Glomerular endothelial cell (primary cell): ENCODE measurements around the gene SH2D3C. TPM values are rescaled to one million over a fixed set of nuclear protein-coding genes. Genes with fewer than 3 reads are reported as not detected.

Experiments used
- DNase-seq: peaks from one replicate; pipeline ENCODE4 v3.0.0-alpha.2; 2011; ENCODE audit warnings: low read depth, low spot score; ENCODE audit errors: extremely low read depth
- total RNA-seq: library from RNA; depleted of rRNA; stranded (reverse); fragments of >200 nt; gene quantifications from 2 replicates; pipeline ENCODE4 v1.2.3, GENCODE V29; 2015

SH2D3C gene
- total RNA-seq, 1 donor from 2014 or later: 160 TPM

GRCh38 chr9:127746959-127747569 is 31.4 kb downstream of the SH2D3C start:
- DNase-seq: no peak

- no peak for DNase-seq
Measured at GRCh38 chr9:127744398-127745110, 33.9 kb downstream of the SH2D3C start.

DNA sequence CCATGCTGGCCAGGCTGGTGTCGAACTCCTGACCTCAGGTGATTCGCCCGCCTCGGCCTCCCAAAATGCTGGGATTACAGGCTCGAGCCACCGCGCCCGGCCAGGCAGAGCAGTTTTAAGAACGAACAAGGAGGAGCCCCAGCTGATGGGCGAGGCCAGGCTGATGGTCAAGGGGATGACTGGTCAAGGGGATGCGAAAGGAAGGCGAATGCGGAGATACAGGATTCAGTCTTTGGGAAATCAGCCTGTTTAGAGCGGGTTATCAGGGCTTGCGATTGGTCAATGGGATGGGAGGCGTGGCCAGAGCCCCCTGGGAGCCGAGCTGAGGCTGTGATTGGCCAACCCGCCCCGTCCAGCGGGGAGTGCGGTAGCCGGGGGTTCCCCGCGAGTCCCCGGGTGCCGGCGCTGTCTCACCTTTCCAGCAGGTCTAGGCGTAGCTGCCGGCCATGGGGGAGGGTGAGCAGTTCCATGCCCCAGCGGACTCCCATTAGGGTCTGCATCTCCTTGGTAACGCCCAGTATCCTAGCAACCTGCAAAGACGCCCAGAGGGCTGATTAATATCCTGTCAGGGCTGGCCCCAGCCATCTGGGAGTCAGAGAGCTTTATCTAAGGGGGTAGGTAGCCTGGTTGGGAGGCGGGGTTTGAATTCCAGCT is 35.9 kb downstream of the SH2D3C start:
- DNase-seq: no peak

- DNase-seq: no peak
Measured at GRCh38 chr9:127741831-127742434, 36.5 kb downstream of the SH2D3C start.

- DNase-seq: no peak
Measured at GRCh38 chr9:127739614-127740330, 38.7 kb downstream of the SH2D3C start.

DNA sequence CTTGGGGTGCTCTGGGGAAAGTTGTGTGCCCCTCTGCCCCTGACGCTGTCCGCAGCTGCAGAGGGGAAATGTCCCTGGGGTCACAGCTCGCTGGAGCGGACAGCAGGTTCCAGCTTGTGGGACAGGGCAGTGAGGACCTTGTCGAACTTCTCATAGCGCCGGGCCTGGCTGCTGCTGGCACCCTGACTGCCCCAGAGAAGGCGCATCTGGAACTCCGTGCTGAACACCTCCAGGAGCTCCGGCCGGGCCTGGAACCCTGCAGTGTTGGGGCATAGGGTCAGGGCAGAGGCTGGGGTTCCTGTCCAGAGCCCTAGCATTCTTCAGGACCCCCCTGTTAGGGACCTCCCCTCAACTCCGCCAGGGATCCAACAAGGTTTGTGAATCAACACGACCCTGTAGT is 39.8 kb downstream of the SH2D3C start:
- no peak for DNase-seq

DNA sequence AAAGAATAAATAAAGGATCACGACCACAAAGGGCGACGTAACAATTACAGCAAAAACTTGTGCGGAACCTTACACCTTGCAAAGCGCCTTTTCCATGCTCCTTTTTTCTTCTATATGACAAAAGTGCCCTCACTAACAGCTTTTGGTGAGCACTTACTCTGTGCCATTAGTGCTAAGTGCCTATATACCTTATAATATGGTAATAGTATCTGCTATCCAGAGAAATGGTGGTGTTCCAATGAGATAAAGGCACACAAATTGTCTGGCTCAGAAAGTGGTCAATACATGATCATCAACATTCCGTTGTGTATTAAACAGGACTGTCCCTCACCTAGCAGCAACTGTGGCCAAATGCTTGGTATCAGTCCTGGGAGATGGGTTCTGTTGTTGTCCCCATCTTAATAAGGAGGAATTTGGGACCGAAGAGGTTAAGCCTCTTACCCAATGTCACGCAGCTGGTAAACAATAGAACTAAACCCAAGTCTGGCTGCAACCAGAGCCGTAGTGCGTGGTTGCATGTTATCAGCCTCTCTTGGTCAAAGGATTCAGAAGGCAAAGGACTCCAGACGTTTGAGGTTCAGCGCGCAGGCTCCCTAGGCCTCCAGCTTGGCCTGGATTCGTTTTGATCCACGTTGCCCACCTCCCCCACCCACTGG is 42.8 kb downstream of the SH2D3C start:
- no peak for DNase-seq

- DNase-seq: peak; percentile 79
Measured at GRCh38 chr9:127734747-127735529, 43.5 kb downstream of the SH2D3C start, which contains the start of gene TOR2A. Gene TOR2A, minus strand, starts transcription at chr9:127735294. Its CDS starts 24 bp downstream, at chr9:127735270.

- DNase-seq: no peak
Measured at GRCh38 chr9:127734247-127734746, 44.2 kb downstream of the SH2D3C start.

DNA sequence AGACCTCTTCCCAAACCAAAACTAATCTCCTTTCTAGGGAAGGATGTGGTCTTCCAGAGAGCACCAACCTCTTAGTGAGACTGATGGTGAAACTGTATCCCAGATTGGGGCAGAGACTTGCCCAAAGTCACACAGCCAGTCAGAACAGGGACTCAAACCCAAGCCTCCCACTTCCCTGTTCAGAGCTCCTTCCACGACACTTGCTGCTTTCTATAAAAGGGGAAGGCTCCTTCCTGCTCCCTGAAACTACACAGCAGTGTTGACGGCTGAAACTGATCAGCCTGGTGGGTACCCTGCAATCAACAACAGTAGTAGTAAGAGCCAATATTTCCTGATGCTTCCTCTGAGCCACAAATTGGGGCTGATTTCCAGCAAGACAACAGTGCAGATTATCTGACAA is 44.9 kb downstream of the SH2D3C start:
- DNase-seq: no peak

DNA sequence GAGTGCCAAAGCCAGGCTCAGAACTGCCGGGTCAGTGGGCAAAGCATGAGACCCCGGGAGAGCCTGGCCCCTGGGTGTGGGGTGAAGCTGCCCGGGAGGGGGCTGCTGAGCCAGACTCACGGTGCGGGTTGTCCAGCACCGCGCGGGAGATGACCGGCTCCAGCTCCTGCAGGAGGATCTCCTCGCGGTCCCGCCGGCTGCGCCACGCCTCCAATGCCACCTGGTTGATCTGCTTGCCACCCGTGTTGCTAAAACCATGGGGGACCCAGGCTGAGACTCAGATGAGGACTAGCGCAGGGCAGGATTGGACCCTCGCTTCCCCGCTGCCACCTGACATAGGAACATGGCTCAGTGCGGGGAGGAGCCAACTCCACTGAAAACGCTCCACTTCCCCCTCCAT is 46.0 kb downstream of the SH2D3C start:
- no peak for DNase-seq

DNA sequence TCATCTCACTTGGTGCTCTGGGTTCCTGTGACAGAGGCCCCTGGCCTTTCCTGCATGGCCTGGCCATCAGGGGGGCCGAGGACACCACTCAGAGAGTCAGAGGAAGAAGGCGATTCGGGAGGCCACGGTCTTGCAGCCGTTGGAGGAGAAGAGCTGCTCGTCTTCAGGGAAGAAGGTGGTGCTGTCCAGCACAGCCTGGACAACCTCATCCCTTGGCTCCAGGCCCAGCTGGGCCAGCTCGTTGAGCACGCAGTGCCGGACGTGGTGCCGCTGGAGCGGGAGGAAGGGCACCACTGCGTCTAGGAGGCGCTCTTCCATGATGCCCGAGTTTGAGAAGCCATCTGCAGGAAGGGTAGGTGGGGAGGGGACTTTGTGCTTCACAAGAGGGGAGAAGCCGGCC is 46.5 kb downstream of the SH2D3C start:
- no peak for DNase-seq

- DNase-seq: no peak
Measured at GRCh38 chr9:127730799-127731410, 47.6 kb downstream of the SH2D3C start.

DNA sequence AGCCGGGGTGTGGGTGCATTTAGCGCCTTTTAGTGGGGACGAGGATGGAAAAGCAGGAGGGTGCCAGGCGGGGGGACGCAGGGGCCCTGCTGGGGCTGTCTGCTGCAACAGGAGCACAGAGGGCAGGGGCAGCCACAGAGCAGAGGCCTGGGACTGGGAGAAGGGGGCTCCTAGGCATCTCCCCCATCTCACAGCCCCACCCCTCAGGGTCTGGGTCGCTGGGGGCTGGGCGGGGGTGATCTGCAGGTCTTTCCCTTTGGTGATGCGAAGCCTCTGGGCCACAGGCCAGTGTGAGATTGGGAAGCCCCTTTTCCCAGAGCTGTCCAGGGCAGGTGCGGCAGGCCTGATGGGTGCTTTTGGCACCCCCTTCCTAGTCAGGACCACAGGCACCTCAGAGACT is 48.2 kb downstream of the SH2D3C start:
- DNase-seq: no peak

DNA sequence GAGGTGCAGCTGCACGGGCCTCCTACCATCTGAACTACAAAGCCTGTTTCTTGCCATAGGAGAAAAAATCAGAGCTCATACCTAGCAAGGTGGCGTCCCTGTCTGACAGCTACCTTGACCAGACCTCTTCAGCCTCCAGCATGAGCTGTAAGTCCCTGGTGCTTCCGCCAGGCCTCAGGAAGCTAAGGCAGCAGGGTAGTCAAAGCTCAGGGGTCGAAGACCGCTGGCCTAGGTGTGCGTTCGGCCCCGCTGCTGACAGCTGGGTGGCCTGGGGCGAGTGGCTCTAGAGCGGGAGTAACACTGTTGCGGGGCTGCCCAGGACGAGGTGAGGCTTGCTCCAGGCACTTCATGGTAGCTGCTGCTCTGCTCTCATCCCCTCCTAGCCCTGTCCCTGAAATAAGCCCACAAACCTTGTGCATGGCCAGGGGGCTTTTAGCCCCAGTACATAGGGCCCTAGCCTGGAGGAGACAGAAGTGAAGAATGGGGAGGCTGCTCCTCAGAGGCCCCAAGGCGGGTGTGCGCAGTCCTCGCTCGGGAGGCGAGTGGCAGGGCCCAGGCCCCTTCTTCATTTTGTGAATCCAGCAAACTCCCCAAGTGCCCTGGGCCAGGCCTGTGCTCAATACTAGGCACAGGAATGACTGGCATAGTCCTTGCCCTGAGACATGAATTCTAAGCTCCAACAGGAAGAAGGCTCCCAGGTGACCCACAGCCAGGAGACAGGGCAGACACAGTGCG is 48.8 kb downstream of the SH2D3C start:
- DNase-seq: no peak

GRCh38 chr9:127728808-127729207 is 49.7 kb downstream of the SH2D3C start:
- no peak for DNase-seq

- DNase-seq: no peak
Measured at GRCh38 chr9:127726871-127727270, 51.6 kb downstream of the SH2D3C start.

GRCh38 chr9:127724012-127724411 is 54.5 kb downstream of the SH2D3C start:
- DNase-seq: no peak
